Peyer's patch (tissue), 4 donors: ENCODE data around the gene ZCCHC3. TPM values are rescaled to one million over a fixed set of nuclear protein-coding genes. Genes with fewer than 3 reads are reported as not detected.

Source experiments
- DNase-seq, 3 donors: peaks; one replicate each; pipeline ENCODE4 v3.0.0-alpha.2; 2017 to 2019
- H3K27ac ChIP-seq, 4 donors: fragments of 200-600 bp; sonication (generic); one replicate each; pipeline ENCODE4 v1.5.1; 2016 to 2019
- H3K27me3 ChIP-seq, 2 donors: fragments of 200-600 bp; sonication (generic); one replicate each; pipeline ENCODE4 v1.5.1; 2019
- H3K36me3 ChIP-seq, 3 donors: fragments of 200-600 bp; sonication (generic); one replicate each; pipeline ENCODE4 v1.5.1; 2016 to 2019
- H3K4me1 ChIP-seq, 4 donors: fragments of 200-600 bp; sonication (generic); one replicate each; pipeline ENCODE4 v1.5.1; 2016 to 2019
- H3K4me3 ChIP-seq, 4 donors: fragments of 200-600 bp; sonication (generic); 1 replicate in 3 of 4; 2 replicates in 1 of 4; pipeline ENCODE4 v1.5.1; 2016 to 2019; ENCODE audit warnings: mild to moderate bottlenecking in 1 of 4
- H3K9me3 ChIP-seq, 4 donors: fragments of 200-600 bp; sonication (generic); one replicate each; pipeline ENCODE4 v1.5.1; 2016 to 2019; ENCODE audit warnings: mild to moderate bottlenecking in 1 of 4
- CTCF ChIP-seq, 6 experiments: fragments of 450-650 bp in 4 of 6; fragments of 200-600 bp in 2 of 6; sonication (generic) in 1 of 6; IDR thresholded peaks; one replicate each; pipeline ENCODE4 v1.5.1; 2017 to 2019; ENCODE audit warnings: antibody characterized with exemption in 6 of 6, mild to moderate bottlenecking in 3 of 6, moderate library complexity in 1 of 6
- POLR2A ChIP-seq, 2 donors: fragments of 450-650 bp; IDR thresholded peaks; one replicate each; pipeline ENCODE4 v1.5.1; 2017; ENCODE audit warnings: antibody characterized with exemption in 2 of 2, mild to moderate bottlenecking in 2 of 2, moderate library complexity in 2 of 2
- total RNA-seq, 4 donors: library from RNA; depleted of rRNA; stranded (reverse); fragments of >200 nt; gene quantifications; one replicate each; pipeline ENCODE4 v1.1.0, GENCODE V29; 2016

Gene ZCCHC3
- total RNA-seq, 4 donors from 2014 or later = 9.6 to 17.3 (median 13.9) TPM

- no peaks in the 10 kb centered on the region for H3K27me3 ChIP-seq
- DNase-seq = no peak
- H3K9me3 ChIP-seq = no peaks in the 10 kb centered on the region
- TF ChIP-seq POLR2A (IDR thresholded peaks at IDR 0.05) = no peak
- no peak for TF ChIP-seq CTCF (IDR thresholded peaks at IDR 0.05)
- H3K4me1 ChIP-seq = peaks cover 6 to 38% (median 11%) of the 10 kb centered on the region in 4 donors
- H3K36me3 ChIP-seq = no peaks in the 10 kb centered on the region
- no peak overlapping the region for H3K27ac ChIP-seq
- no peak overlapping the region for H3K4me3 ChIP-seq
These were observed 1.6 kb upstream of the ZCCHC3 start for GRCh38 chr20:295804-296203.

- Histone ChIP-seq H3K9me3 (no peaks in the 10 kb centered on the region), H3K4me3 (peak overlapping the region; percentile 65 to 97 (median 92)), H3K4me1 (peaks cover 6 to 40% (median 11%) of the 10 kb centered on the region in 4 donors), H3K27ac (peak overlapping the region; percentile 99), H3K36me3 (no peaks in the 10 kb centered on the region), H3K27me3 (no peaks in the 10 kb centered on the region)
- peak; percentile 76 to 89 (median 84) for DNase-seq
- TF ChIP-seq POLR2A (IDR thresholded peaks at IDR 0.05) (peak; percentile 63 to 68), CTCF (IDR thresholded peaks at IDR 0.05) (no peak)
These were observed 780 bp downstream of the ZCCHC3 start for GRCh38 chr20:297925-298775.

GRCh38 chr20:298776-299391 is 1.5 kb downstream of the ZCCHC3 start:
- DNase-seq = no peak
- H3K4me3 ChIP-seq = peak overlapping the region; percentile 65 to 97 (median 92)
- H3K27ac ChIP-seq = peak overlapping the region; percentile 99
- no peaks in the 10 kb centered on the region for H3K9me3 ChIP-seq
- no peaks in the 10 kb centered on the region for H3K27me3 ChIP-seq
- no peaks in the 10 kb centered on the region for H3K36me3 ChIP-seq
- H3K4me1 ChIP-seq = peaks cover 6 to 40% (median 11%) of the 10 kb centered on the region in 4 donors
- TF ChIP-seq POLR2A (IDR thresholded peaks at IDR 0.05) = no peak
- TF ChIP-seq CTCF (IDR thresholded peaks at IDR 0.05) = no peak

- Histone ChIP-seq H3K4me1 (peaks cover 6 to 40% (median 11%) of the 10 kb centered on the region in 4 donors), H3K27ac (no peak overlapping the region), H3K27me3 (no peaks in the 10 kb centered on the region), H3K36me3 (no peaks in the 10 kb centered on the region), H3K9me3 (no peaks in the 10 kb centered on the region), H3K4me3 (peak overlapping the region in 1 of 4 donors; percentile 23)
- TF ChIP-seq POLR2A (IDR thresholded peaks at IDR 0.05) (no peak), CTCF (IDR thresholded peaks at IDR 0.05) (no peak)
- DNase-seq = no peak
These were observed 3.1 kb downstream of the ZCCHC3 start for GRCh38 chr20:300345-300990.

GRCh38 chr20:301886-302848 is 4.8 kb downstream of the ZCCHC3 start:
- no peak overlapping the region for H3K27ac ChIP-seq
- H3K36me3 ChIP-seq = no peaks in the 10 kb centered on the region
- H3K27me3 ChIP-seq = no peaks in the 10 kb centered on the region
- no peak overlapping the region for H3K4me3 ChIP-seq
- no peaks in the 10 kb centered on the region for H3K9me3 ChIP-seq
- DNase-seq = no peak
- TF ChIP-seq CTCF (IDR thresholded peaks at IDR 0.05) = no peak
- TF ChIP-seq POLR2A (IDR thresholded peaks at IDR 0.05) = no peak
- peaks cover 6 to 32% (median 11%) of the 10 kb centered on the region in 4 donors for H3K4me1 ChIP-seq
